Pancreas (tissue), 10 donors: ENCODE data around the gene C12orf43. TPM values are rescaled to one million over a fixed set of nuclear protein-coding genes. Genes with fewer than 3 reads are reported as not detected.

Experiments used
- ATAC-seq, 4 donors: fragments of 200-7000 bp; cut with Tn5 transposase; one replicate each; pipeline versions ENCODE4 v1.8.0 to v1.9.1; 2020; ENCODE audit warnings: mild to moderate bottlenecking in 4 of 4, moderate library complexity in 4 of 4
- DNase-seq, 6 donors: peaks; one replicate each; pipeline ENCODE4 v3.0.0-alpha.2; 2020
- FAIRE-seq: peaks from 2 replicates; lab custom pipeline; 2012; peaks lifted over from hg19 to GRCh38; lab: Jason Lieb, UNC
- H3K27ac ChIP-seq, 4 donors: fragments of 200-600 bp; sonication (generic); 1 replicate in 3 of 4; 2 replicates in 1 of 4; pipeline versions ENCODE4 v1.5.0 to v1.8.0; 2020
- H3K27me3 ChIP-seq, 4 donors: fragments of 200-600 bp; one replicate each; pipeline ENCODE4 v1.8.0; 2021
- H3K36me3 ChIP-seq, 3 donors: fragments of 200-600 bp; sonication (generic) in 1 of 3; one replicate each; pipeline versions ENCODE4 v1.5.0 to v1.8.0; 2020 to 2021
- H3K4me1 ChIP-seq, 3 donors: fragments of 200-600 bp; one replicate each; pipeline ENCODE4 v1.8.0; 2021
- H3K4me3 ChIP-seq, 4 donors: fragments of 200-600 bp; sonication (generic) in 2 of 4; one replicate each; pipeline versions ENCODE4 v1.5.0 to v1.8.0; 2020 to 2021
- H3K9me3 ChIP-seq, 4 donors: fragments of 200-600 bp; one replicate each; pipeline ENCODE4 v1.8.0; 2021
- WGBS, 2 donors: extraction: QIAGEN DNeasy Blood & Tissue Kit; methylation state at CpG; one replicate each; pipeline ENCODE4 v1.1.7; 2013; 5-methylcytosine and 5-hydroxymethylcytosine counted together
- intact Hi-C, 3 donors: fragments of 100-400 bp; cut with DNase I; formaldehyde crosslinking; loops; one replicate each; pipeline versions ENCODE4 v1.11.1 to v1.14.2; 2022
- polyA plus RNA-seq, 2 donors: library from polyadenylated mRNA; stranded (reverse); fragments of 200-250 nt; gene quantifications; one replicate each; pipeline ENCODE4 v1.2.3, GENCODE V29; 2013
- total RNA-seq, 6 donors: library from RNA; stranded (reverse); fragmentation: NEBNext Ultra II Directional in 4 of 6; extraction: Animal tissue kit (Norgen Biotek cat#: 25700) in 4 of 6; gene quantifications; one replicate each; pipeline versions ENCODE4 v1.2.1 to v1.2.4, GENCODE V29; 2021 to 2023
- TF ChIP-seq, protein P1 (sequence below), 4 donors: fragments of 200-600 bp; sonication (generic) in 3 of 4; IDR thresholded peaks; one replicate each; pipeline versions ENCODE4 v1.5.0 to v1.8.0; 2021; ENCODE audit warnings: antibody characterized with exemption in 4 of 4
- donor health status: healthy with polysubstance abuse.
- donor health status: DM: no; HTN: no; CAD: no; lungs with moderate emphysema.
- donor health status: DM: no; HTN: no; CAD: no.
- donor health status: control.
- donor health status: control.
- donor health status: Bipolar disorder and iron deficiency.
- donor health status: DM: yes; HTN: yes; CAD: no.
- donor health status: DM: no; HTN: no; CAD: no.
- donor health status: DM: no; HTN: no; CAD: no.
- donor health status: DM: yes; HTN: yes; CAD: no.

The C12orf43 gene
- total and polyA plus RNA-seq, 8 donors = 4.5 to 7.9 (median 6.8) TPM

DNA sequence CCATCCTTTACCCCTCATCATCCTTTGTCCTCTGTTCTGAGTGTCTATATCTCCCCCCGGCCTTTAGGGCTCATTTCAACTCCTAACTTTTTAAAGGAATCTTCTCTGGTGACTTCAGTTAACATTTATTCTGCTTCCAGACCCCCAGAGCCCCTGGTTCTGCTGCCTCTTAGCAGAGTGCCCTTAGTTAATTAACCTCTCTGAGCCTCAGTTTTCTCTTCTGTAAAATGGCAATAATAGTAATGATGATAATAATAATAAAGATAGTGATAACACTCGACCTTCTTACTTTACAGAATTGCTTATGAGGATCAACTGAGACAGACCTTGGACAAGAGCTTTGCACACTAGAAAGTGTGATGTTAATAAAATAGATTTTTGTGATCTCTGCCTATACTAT lies 6.4 kb upstream of the C12orf43 start:
- DNase-seq (no peak), FAIRE-seq (no peak), ATAC-seq (no peak)
- 60 to 61% methylated on average over 2 of the region's 2 CpGs for WGBS, 2 donors
- TF ChIP-seq, protein P1, sequence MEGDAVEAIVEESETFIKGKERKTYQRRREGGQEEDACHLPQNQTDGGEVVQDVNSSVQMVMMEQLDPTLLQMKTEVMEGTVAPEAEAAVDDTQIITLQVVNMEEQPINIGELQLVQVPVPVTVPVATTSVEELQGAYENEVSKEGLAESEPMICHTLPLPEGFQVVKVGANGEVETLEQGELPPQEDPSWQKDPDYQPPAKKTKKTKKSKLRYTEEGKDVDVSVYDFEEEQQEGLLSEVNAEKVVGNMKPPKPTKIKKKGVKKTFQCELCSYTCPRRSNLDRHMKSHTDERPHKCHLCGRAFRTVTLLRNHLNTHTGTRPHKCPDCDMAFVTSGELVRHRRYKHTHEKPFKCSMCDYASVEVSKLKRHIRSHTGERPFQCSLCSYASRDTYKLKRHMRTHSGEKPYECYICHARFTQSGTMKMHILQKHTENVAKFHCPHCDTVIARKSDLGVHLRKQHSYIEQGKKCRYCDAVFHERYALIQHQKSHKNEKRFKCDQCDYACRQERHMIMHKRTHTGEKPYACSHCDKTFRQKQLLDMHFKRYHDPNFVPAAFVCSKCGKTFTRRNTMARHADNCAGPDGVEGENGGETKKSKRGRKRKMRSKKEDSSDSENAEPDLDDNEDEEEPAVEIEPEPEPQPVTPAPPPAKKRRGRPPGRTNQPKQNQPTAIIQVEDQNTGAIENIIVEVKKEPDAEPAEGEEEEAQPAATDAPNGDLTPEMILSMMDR (IDR thresholded peaks at IDR 0.05) = no peak
- Histone ChIP-seq H3K4me3 (no peak overlapping the region), H3K27me3 (no peaks in the 10 kb centered on the region), H3K4me1 (no peaks in the 10 kb centered on the region), H3K27ac (no peak overlapping the region), H3K9me3 (no peaks in the 10 kb centered on the region), H3K36me3 (no peaks in the 10 kb centered on the region)
- intact Hi-C loops = no loop called here

DNA sequence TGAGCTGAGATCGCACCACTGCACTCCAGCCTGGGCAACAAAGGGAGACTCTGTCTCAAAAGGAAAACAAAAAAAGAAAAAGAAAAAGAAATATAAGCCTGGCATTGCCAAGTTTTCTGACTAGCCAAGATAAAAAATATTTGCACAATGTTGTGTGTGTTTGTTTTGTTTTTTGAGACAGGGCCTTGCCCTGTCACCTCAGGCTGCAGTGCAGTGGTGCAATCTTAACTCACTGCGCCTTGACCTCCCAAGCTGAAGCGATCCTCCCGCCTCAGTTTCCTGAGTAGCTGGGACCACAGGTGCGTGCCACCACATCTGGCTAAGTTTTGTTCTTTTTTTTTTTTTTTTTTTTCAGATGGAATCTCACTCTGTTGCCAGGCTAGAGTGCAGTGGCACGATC lies 5.5 kb upstream of the C12orf43 start:
- TF ChIP-seq, protein P1 (IDR thresholded peaks at IDR 0.05) = no peak
- no peaks in the 10 kb centered on the region for H3K9me3 ChIP-seq
- ATAC-seq = peak in 2 of 4 donors; percentile 54 to 61
- no peak overlapping the region for H3K27ac ChIP-seq
- DNase-seq = no peak
- 27 to 34% methylated on average over 6 of the region's 6 CpGs for WGBS, 2 donors
- H3K27me3 ChIP-seq = no peaks in the 10 kb centered on the region
- no peak overlapping the region for H3K4me3 ChIP-seq
- no peak for FAIRE-seq
- H3K4me1 ChIP-seq = no peaks in the 10 kb centered on the region
- no peaks in the 10 kb centered on the region for H3K36me3 ChIP-seq
- intact Hi-C loops = no loop called here

DNA sequence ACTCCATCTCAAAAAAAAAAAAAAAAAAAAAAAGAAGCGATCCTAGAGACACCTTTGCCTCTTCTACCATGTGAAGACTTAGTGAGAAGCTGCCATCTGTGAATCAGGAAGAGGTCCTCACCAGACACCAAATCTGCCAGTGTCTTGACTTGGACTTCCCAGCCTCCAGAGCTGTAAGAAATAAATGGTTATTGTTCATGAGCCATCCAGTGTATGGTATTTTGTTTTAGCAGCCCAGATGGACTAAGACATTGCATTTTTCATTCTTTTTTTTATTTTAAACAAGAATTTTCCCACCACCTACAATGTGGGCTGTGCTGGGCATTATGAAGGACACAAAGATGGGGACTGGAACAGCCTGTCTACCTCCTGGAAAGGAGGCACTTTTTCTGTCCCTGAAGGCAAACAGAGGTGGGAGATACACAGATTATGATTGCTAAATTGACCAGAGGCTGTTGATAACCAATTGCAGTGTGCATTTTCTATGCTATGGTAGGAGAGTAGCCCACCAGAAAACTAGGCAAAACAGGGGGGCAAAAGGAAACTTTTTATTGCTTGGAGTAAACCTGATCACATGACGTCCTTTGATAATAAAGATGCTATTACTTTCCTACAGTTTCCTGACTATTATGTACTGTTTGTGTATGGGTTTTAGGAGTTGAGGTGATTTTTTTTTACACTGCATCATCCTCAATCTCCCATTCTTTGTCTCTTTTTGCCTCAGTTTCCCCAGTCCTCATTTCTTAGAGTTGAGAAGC lies 2.8 kb upstream of the C12orf43 start:
- no peak for FAIRE-seq
- no peaks in the 10 kb centered on the region for H3K9me3 ChIP-seq
- TF ChIP-seq, protein P1 (IDR thresholded peaks at IDR 0.05) = no peak
- no peak overlapping the region for H3K27ac ChIP-seq
- peak in 1 of 6 donors; percentile 4 for DNase-seq
- no peak for ATAC-seq
- intact Hi-C loops = no loop called here
- peaks cover 0 to 6% (median 4%) of the 10 kb centered on the region in 3 donors for H3K4me1 ChIP-seq
- no peak overlapping the region for H3K4me3 ChIP-seq
- H3K27me3 ChIP-seq = no peaks in the 10 kb centered on the region
- no peaks in the 10 kb centered on the region for H3K36me3 ChIP-seq
- WGBS, 2 donors = 92 to 98% methylated on average over 2 of the region's 2 CpGs

DNA sequence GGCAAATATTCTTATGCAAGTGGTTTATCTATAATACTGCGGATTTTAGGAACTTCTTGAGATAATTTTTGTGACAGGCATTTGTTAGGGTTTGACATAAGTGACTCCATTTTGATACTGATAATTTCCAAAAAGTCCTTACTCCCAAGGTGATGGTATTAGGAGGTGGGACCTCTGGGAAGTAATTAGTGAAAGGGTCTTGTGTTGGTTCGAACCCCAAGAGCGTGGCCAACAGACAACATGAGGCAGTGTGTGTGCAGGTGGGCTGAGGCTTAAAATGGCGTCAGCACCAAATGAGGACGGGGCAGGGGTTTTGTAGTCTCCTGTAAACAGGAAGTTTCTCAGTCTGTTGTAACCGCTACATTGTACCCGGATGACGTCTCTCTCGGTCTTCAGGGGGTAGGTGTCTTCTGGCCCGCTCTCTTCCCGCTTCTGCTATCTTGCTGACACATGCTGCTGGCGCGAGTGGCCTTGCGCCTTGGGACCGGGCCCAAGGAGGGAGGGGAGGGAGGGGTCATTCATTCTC lies 1.7 kb upstream of the C12orf43 start:
- peak in 1 of 6 donors; percentile 13 for DNase-seq
- Histone ChIP-seq H3K4me3 (no peak overlapping the region), H3K27me3 (no peaks in the 10 kb centered on the region), H3K4me1 (peaks cover 0 to 6% (median 4%) of the 10 kb centered on the region in 3 donors), H3K9me3 (no peaks in the 10 kb centered on the region), H3K27ac (no peak overlapping the region), H3K36me3 (no peaks in the 10 kb centered on the region)
- ATAC-seq = no peak
- no peak for FAIRE-seq
- 83 to 89% methylated on average over 15 of the region's 15 CpGs for WGBS, 2 donors
- TF ChIP-seq, protein P1 (IDR thresholded peaks at IDR 0.05) = no peak
- intact Hi-C loops = no loop called here

DNA sequence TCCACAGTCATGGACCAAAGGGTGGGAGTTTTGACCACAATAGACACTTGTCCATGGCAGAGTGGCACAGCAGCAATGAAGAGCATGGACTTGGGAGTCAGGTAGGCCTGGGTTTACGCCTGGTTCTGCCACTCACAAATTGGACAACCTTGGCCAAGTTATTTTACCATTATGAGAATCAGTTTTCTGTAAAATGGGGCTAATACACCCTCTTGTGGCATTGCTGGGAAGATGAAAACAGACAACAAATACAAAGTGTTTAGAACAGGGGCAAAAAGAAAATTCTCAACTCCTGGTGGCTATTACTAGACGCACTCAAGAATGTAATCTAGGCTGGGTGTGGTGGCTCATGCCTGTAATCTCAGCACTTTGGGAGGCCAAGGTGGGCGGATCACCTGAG lies 2.6 kb downstream of the C12orf43 start:
- TF ChIP-seq, protein P1 (IDR thresholded peaks at IDR 0.05) = no peak
- Histone ChIP-seq H3K4me3 (no peak overlapping the region), H3K9me3 (no peaks in the 10 kb centered on the region), H3K27ac (no peak overlapping the region), H3K4me1 (peaks cover 0 to 6% (median 4%) of the 10 kb centered on the region in 3 donors), H3K36me3 (peaks cover 0 to 5% (median 4%) of the 10 kb centered on the region in 3 donors), H3K27me3 (no peaks in the 10 kb centered on the region)
- intact Hi-C loops = loop anchor here in 1 of 3 donors (5.0 kb wide), 1 partner anchor 71 kb away; no protein-coding TSS in a partner anchor
- DNase-seq (no peak), ATAC-seq (no peak), FAIRE-seq (no peak)
- 71 to 74% methylated on average over 3 of the region's 3 CpGs for WGBS, 2 donors
